NCI-H510A (cell line): ENCODE measurements around the gene NXF1.
"Not testable (repeated sequence)": the region's sequence is repeated elsewhere in the genome, so short reads cannot be mapped to it uniquely, and the experiment has no call there.

Experiments
- DNase-seq: peaks from one replicate; lab custom pipeline; 2025; lab: John Stamatoyannopoulos, UW

NXF1 gene

GRCh38 chr11:62787005-62787759, 18.1 kb downstream of the NXF1 start, which contains the start of gene TMEM179B:
Gene TMEM179B, plus strand, starts transcription at chr11:62787402. Its CDS starts 30 bp downstream, at chr11:62787432.
- peak; percentile 98 for DNase-seq

GRCh38 chr11:62786318-62787004, 18.8 kb downstream of the NXF1 start:
- DNase-seq, result peak; percentile 77

GRCh38 chr11:62782753-62783152, 22.5 kb downstream of the NXF1 start:
- no peak for DNase-seq

GRCh38 chr11:62778441-62778840, 26.8 kb downstream of the NXF1 start:
- no peak for DNase-seq

- no peak for DNase-seq
These were observed 27.9 kb downstream of the NXF1 start for GRCh38 chr11:62777389-62777788.

GRCh38 chr11:62775646-62776045, 29.6 kb downstream of the NXF1 start:
- DNase-seq, result no peak

GRCh38 chr11:62774407-62774806, 30.8 kb downstream of the NXF1 start:
- DNase-seq, result no peak

GRCh38 chr11:62771144-62772021, 33.9 kb downstream of the NXF1 start, which contains the start of gene TAF6L:
Gene TAF6L, plus strand, starts transcription at chr11:62771396. Its CDS starts 4,388 bp downstream, at chr11:62775784.
- peak; percentile 96 for DNase-seq

GRCh38 chr11:62770778-62771143, 34.5 kb downstream of the NXF1 start:
- DNase-seq, result no peak

- DNase-seq, result not testable (repeated sequence)
These were observed 44.4 kb downstream of the NXF1 start for GRCh38 chr11:62760867-62761227.

GRCh38 chr11:62757846-62758788, 47.1 kb downstream of the NXF1 start:
- no peak for DNase-seq

- DNase-seq, result no peak
These were observed 50.1 kb downstream of the NXF1 start for GRCh38 chr11:62755086-62755615.

GRCh38 chr11:62753736-62754603, 51.3 kb downstream of the NXF1 start, which contains the start of gene ZBTB3:
Gene ZBTB3, minus strand, starts transcription at chr11:62754160. Its CDS starts 496 bp downstream, at chr11:62753664.
- DNase-seq, result peak; percentile 97

GRCh38 chr11:62752994-62753735, 52.1 kb downstream of the NXF1 start:
- DNase-seq, result no peak

- no peak for DNase-seq
These were observed 53.0 kb downstream of the NXF1 start for GRCh38 chr11:62752177-62752785.

- not testable (repeated sequence) for DNase-seq
These were observed 55.3 kb downstream of the NXF1 start for GRCh38 chr11:62749931-62750330.

GRCh38 chr11:62747475-62748160, 57.6 kb downstream of the NXF1 start:
- no peak for DNase-seq
